NK-92 (cell line): ENCODE data around the gene KDM4C.

ENCODE experiments used
- DNase-seq: peaks from one replicate; lab custom pipeline; 2025; ENCODE audit not compliant: unreplicated experiment; lab: John Stamatoyannopoulos, UW

The KDM4C gene

DNA sequence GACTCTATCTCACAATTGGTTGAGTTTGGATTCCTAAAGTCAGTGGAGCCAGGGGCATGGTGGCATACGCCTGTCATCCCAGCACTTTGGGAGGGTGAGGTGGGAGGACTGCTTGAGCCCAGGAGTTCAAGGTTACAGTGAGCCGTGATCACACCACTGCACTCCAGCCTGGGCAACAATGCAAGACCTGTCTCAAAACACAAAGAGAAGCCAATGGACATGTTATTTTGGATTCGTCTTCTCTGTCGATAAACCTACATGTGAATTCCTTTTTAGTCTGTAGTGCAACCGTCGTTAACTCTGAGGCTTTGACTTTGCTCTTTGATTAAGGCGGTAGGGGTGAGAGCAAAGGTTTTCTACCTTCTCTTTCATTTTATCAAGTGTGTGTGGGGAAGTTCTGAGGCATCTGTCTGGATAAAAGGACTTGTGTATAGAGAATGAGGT lies 142.7 kb downstream of the KDM4C start:
- DNase-seq, result no peak

DNA sequence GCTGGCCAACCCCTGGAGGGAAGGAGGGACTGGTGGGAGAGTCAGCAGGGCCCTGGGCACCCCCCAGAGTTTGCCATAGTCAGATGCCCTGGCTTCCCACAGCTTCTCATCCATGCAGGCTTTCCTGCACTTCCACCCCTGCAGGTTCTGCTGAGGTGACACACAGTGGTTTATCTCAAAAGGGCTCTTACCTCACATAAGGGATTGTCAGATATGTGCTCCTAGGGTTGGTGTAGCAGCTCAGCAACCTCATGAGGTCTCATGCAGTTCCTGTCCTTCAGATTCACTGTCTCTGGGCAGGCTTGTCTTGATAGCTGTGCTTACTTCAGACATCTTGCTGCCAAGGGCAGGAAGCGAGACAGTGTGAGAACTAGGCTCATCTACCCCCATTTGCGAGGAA lies 143.4 kb downstream of the KDM4C start:
- DNase-seq, result no peak

DNA sequence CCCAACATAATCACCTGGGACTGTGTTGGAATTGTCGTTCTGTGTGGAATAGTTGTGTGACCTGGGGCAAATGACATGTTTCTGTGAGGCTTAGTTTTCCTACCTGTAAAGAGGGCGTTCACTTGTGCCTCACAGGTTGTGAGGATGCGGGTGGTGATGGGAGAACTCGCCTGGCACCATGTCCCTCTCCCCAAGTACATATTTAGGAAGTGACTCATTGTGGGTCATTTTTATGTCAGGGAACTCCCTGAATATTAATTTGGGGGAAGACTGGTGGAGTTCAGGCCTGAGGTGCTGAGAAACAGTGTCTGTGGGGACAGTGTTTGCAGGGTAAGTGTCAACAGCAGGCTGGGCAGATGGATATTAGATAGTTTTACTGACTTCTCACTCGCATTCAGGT lies 144.7 kb downstream of the KDM4C start:
- DNase-seq, result no peak

DNA sequence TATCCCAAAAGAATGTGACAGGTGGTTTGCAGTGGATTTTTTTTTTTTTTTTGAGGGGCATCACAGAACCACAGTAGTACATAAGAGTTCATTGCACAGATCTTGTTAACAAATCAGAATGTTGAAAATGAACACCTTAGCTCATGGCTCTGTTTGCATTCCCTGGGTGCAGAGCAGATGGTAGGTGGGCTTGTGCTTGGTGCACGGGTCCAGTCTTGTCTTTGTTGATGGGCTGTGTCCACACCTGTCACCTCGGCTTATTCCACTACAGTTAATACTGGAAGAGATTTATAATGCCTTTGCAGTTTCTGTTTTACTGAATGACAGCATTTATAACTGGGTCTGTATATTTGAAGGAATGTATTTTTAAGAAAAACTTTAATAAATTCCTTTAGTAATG lies 146.6 kb downstream of the KDM4C start:
- no peak for DNase-seq

DNA sequence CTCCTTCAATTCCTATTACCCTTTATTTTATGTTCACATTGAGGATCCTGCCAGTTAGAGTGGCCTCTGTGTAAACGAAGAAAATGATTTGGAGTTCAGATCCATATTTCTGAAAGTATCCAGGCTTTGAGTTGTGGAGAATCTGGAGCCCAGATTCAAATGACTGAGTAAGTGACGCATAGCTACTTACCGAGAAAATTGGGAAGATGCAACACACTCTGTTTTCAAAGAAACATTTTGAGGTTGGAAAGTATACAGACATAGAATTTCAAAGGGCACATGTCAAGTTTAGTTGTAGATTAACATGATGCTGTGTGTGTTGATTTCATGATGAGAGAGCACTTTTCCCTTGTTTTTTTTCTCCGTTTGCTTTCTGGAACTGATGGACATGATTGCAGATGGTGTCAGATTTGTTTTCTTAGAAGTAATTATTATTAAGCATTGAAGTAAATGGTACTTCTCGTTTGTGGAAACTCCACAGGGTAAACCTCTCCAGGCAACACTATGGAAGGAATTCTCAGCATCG lies 148.1 kb downstream of the KDM4C start:
- no peak for DNase-seq

DNA sequence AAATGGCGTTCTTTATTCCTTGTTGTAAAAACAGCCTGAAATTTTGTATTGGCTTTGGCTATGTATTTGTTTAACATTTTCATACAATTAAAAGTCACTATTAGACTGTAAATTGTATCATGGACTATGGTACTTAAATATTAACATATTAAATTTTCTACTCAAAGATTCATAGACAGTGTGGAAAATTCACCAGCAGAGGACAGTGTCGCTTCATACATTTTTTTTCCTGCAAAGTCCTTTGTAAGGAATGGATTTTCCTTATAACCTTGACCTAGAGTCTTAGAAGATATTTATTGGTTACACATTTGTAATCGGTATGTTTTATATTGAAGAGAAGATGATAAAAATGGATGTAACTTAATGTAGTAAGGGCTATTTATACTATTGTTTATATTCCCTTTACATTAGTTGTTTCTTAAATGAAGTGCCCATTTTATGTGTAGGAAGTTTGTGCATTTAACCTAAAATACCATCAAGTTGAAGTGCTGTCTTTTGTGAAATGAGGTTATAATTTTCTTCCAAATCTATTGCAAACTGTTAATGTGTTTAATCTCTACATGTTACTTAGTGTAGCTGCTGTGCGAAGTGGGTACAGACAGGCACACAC lies 150.1 kb downstream of the KDM4C start:
- DNase-seq, result no peak

DNA sequence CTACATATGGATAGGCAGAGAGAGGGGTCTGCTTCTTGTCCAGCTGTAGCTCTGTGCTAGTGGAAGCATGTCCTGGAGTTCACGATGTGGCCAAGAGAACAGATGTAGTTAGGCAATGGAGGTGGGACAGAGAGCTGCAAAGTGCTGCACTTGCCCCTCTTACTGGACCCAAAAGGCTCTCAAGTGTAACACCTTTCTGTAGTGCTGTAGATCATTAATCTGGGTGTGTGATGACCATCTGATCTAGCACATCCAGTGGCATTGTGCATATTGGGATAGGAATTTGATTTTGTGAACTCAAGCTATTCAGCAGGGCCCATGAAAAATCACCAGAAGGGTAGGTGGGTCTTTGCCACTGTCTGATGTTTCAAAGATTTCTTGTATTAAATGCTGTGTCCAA lies 151.4 kb downstream of the KDM4C start:
- no peak for DNase-seq

DNA sequence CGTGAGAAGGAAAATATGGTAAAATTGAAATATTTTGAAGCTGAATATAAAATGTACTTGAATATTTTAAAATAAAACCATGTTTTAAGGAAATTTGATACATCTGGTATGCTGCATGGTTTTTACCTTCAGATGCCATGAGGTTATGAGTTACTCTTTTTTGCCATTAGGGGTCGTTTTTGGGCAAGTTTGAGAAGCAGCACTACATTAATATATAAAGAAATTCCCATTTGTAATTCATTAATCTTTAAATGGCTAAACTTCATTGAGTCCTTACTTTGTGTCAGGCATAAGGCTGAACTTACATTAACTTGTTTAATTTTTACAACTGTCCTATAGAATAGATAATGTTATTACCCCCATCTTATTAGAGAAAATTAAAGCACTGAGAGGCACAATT lies 152.3 kb downstream of the KDM4C start:
- DNase-seq, result no peak

DNA sequence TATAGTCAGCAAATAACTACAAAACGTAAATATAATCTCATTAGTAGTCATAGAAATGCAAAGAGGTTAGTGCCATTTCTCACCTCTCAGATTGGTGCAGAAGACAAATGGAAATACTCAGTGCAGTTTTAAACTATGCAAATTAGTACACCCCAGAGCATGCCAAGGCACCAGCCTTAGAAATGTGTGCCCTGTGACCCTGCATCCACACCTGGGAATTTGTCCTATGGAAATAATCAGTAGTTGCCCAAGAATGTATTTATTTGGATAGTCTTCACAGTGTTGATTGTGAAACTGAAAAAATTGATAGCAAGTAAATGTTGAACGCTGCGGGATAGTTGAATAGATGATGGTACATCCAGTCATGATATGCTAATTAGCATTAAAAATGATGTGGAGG lies 152.7 kb downstream of the KDM4C start:
- DNase-seq, result no peak

DNA sequence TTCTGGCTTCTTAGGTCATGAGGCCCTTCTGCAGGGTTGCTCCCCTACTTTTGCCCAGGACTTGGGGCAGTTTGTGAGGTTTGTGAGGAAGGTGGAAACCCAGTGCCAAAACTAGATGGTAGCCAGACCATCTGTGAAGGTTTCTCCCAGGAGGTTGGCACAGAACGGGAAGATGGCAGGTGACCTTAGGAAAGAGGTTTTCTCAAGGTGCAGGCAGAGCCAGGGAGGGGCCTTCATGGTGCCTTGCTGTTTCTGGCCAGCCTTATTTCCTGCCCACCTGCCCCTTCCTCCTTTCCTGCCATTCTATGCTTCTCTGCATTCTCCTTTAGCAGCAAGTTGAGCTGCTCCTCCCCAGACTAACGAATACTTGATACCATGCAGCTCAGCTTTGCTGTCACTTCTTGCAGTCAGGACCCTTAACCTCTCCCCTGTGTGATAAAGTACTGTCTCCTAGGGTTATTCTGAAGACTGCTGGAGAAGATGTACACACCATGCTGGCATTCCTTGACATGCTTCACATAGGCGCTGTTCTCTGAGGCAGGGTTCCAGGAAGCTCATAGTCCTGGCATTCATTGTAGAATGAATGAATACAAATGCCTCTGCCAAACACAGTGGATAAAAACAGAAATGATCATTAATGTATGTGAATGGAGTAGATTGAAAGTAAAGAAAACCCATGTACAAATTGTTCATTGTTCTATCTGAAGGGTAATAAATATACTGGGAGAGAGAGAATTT lies 154.3 kb downstream of the KDM4C start:
- no peak for DNase-seq

DNA sequence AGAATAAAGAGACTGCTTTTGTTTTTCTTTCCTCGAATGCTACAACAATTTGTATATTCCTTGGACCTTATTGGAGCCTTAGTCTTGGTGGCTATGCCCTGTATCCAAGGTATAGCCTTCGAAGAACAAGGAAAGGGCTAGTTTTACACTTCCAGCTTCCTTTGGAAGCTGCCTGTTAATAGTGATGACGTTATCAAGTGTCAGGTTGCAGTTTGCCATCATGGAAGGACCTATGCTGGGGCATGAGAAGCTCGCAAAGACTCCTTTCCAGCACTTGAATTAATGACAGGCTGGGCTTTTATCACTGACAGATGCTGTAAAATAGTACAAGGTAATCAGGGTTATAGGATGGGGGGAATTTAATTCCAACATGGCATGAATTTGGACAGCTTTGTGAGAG lies 157.9 kb downstream of the KDM4C start:
- no peak for DNase-seq

DNA sequence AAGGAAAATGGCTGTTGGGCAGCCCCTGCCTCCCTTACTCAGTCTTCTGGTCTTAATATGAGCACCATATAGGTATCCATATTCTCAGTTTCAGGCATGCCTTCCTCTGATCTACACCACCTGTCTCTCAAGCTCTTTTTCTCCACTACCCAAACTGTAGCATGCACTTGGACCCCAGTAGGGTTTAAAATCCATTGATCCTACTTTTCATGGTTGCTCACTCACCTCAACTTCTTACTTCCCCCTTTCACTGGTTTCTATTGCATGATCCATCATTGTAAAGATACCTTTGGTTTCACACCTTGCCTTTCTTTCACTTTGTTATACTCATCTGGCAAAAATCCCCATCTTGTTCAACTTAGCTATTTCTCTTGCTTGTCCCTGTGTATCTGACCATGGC lies 159.4 kb downstream of the KDM4C start:
- no peak for DNase-seq

DNA sequence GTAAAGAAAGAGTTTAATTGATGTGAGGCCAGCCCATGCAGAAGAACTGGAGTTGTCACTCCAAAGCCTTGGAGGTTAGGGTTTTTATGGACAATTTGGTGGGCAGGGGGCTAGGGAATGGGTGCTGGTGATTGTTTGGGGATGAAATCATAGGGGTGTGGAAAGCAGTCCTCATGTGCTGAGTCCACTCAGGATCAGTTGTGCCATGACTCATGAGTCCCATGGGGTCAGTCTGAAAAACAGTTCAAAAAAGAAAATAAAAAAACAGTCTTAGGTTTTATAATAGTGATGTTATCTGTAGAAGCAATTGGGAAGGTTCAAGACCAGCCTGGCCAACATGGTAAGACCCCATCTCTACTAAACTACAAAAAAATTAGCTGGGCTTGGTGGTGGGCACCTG lies 162.3 kb downstream of the KDM4C start:
- no peak for DNase-seq

DNA sequence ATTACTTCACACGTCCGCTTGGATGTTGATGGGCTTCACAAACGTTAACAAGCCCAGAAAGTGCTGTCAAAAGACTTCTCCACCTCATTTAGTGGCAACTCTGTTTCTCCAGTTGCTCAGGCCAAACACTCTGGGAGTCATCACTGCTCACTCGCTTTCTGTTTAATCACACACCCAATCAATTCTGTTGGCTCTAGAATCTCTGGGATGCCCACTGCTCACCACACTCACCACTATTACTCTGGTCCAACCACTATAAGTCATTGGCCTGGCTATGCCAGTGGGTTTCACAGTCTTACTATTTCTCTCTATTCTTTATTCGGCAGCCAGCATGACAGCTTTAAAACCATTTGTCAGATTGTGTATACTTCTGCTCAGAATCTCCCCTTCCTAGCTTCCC lies 163.5 kb downstream of the KDM4C start:
- DNase-seq, result no peak

DNA sequence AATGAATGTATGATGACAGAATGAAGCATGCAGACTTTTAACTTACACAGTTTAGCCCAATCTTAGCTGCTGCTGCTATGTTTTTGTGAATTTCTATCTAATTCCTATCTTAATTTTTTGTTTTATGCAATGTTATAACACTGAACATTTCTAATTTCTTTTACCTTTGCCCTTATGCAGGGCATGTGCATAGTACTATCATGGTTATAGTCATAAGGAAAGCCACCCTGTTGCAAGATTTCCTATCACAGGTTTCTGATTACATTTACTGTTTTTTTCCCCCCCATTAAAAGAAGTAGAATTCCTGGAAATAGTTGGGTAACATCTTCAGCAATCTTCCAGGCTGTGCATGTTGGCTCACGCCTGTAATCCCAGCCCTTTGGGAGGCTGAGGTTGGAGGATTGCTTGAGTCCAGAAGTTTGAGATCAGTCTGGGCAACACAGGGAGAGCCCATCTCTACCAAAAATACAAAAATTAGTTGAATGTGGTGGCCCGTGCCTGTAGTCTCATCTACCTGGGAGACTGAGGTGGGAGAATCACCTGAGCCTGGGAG lies 164.4 kb downstream of the KDM4C start:
- DNase-seq, result no peak

DNA sequence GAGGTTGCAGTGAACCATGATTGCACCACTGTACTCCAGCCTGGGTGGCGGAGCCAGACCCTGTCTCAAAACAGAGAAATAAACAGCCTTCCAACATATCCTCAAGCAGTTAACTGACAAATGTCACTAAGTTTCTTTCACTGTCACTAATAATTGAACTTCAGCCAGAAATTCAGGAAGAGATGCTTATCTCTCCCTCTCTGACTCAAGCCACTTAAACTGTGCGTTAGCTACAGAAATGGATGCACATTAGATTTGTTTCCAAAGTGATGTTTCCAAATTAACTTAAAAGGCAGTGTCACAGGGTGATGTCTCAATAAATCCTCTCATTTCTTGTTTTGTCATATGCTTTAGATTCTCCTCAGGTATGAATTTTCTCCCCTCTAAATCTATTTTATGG lies 164.9 kb downstream of the KDM4C start:
- no peak for DNase-seq

DNA sequence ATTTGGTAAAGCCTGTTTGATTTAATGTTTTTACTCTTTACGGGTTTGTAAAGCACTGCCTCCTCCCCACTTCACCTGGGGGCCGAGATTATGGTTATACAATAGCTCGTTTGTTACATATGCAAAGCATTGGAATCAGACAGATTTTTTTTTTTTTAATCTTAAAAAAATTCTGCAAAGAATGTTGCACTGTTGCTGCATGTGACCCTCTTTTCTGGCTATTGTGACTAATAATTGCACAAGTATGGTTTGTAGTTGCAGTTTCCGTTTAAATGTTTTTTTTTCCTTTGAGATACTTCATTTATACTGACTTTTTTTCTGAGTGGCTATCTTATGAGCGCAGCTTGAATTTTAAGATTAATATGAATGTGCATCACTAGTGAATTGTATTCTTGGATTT lies 165.3 kb downstream of the KDM4C start:
- no peak for DNase-seq

DNA sequence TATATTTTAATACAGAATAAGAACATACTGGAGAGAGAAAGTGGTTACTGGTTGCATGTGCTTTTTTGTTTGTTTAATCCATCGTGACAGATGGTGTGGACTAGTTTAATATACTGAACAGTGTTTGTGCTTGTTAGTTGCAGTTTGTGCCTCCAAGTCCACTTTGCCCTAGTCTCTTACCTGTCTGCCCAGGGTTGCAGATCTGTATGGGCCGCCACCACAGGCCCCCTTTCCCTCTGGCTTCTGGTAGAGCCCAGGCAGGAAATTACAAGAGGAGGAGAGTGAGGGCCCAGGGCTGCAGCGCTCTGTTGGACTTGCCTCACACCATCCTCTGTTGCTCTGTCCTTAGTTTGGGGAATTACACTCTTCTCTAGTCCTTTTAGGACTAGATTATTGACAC lies 166.4 kb downstream of the KDM4C start:
- no peak for DNase-seq

DNA sequence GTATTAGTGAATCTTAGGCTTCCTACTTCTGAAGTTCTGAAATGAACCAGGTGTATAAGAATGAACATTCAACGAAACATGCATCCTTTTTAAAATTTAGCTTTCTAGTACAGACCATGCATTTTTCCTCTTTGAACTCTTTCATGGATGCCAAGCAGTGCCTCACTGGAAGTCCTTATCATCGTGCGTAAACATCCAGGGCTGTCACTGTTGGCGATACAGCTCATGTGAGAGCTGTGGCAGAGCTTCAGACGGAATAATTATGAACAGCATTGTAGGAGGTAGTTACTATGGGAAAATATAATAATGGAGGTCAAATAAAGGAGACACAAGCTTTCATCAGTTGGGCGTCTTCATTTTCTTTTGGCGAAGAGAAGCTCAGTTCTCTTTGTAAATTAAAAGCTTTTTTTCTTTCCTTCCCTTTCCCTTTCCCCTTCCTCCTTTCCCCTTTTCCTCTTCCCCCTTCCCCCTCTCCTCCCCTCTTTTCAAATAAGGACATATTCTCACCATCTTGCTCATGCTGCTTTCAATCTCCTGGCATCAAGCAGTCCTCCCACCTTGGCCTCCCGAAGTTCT lies 167.3 kb downstream of the KDM4C start:
- DNase-seq, result no peak

DNA sequence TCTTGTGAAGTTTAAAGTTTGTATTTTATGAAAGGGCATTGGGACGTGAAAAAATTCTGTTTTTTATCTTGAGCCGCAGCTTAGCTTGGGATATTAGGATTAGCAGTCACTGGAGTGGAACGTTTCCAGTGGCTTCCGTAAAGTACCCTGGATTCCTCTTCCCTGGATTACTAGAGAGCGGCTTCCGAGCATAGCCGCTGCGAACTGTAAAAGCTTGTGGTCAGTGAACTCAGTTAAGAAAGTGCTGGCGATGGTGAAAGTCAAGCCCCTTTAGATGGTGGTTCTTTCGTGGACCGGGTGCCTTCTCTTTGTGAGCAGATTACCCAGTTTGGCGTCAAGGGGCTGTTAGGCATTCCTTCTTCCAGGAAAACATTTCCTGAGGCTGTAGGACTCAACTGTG lies 168.1 kb downstream of the KDM4C start:
- no peak for DNase-seq

DNA sequence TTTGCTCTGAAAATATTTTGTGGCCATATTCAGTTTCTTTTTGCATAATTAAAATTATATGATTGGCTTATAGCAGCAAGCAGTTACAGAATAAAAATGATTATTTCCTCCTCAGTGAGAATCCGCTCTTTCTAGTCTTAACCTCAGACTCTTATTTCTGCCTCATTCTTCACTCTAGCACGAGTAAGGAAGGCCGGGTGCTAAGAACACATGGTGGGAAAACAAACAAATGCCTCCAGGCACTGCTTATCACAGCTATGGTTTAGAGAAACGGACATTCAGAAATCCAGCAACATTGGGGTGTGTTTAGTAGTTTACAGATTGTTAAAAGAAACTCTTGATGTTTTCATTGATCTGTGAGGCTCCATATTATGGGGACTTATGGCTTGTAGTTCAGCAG lies 168.7 kb downstream of the KDM4C start:
- no peak for DNase-seq

DNA sequence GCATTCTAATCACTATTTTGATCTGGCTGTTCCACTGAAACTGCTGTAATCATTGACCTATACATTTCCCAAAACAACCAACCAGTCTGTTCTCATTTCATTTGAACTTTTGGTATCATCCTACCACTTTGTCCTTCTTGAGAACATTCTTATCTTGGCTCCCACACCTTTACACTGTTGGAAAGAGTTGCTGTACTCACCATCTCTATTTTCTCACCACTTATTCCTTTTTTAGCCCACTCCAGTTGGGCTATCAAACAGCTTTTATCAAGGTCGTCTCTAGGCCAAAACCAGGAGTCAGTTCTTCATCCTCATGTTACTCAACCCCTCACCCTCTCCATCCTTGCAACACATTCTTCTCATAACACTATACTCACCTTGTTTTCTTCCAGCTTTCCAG lies 170.1 kb downstream of the KDM4C start:
- DNase-seq, result no peak
